Measurements from ENCODE around the gene MYG1.

Gene MYG1, protein sequence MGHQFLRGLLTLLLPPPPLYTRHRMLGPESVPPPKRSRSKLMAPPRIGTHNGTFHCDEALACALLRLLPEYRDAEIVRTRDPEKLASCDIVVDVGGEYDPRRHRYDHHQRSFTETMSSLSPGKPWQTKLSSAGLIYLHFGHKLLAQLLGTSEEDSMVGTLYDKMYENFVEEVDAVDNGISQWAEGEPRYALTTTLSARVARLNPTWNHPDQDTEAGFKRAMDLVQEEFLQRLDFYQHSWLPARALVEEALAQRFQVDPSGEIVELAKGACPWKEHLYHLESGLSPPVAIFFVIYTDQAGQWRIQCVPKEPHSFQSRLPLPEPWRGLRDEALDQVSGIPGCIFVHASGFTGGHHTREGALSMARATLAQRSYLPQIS

DNA sequence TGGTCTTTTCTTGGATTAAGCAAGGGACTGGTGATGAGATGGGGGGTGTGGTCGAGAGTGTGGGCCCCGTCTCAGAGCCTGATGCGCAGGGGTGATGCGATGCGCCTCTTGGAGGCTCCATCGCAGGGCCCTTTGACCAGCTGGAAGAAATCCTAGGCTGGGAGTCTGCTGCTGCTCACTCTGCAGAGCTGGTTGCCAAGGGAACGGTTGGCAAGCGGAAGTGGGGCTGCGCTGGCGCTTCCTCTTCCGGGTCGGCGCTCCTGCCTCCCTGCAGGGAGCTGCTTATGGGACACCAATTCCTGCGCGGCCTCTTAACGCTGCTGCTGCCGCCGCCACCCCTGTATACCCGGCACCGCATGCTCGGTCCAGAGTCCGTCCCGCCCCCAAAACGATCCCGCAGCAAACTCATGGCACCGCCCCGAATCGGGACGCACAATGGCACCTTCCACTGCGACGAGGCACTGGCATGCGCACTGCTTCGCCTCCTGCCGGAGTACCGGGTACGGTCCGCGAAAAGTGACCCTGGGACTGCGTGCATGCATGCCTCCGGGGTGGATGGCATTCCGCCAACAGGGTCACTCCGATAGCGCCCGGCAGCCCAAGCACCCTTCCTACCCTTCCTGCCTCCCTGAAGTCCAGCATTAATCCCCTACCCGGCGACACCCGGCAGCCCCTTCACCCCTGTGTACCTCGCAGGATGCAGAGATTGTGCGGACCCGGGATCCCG lies at the start of gene MYG1:
MYG1 (plus strand) TSS at position 242 of the 727 bp plus-strand sequence; CDS start at position 285, 43 bp downstream.
- peak; percentile 34 for DNase-seq

GRCh38 chr12:53251477-53252348 lies 47.8 kb upstream of the MYG1 start:
- DNase-seq, result no peak

GRCh38 chr12:53252349-53252916 lies 47.1 kb upstream of the MYG1 start:
- DNase-seq, result no peak

GRCh38 chr12:53253298-53253697 lies 46.2 kb upstream of the MYG1 start:
- no peak for DNase-seq

DNA sequence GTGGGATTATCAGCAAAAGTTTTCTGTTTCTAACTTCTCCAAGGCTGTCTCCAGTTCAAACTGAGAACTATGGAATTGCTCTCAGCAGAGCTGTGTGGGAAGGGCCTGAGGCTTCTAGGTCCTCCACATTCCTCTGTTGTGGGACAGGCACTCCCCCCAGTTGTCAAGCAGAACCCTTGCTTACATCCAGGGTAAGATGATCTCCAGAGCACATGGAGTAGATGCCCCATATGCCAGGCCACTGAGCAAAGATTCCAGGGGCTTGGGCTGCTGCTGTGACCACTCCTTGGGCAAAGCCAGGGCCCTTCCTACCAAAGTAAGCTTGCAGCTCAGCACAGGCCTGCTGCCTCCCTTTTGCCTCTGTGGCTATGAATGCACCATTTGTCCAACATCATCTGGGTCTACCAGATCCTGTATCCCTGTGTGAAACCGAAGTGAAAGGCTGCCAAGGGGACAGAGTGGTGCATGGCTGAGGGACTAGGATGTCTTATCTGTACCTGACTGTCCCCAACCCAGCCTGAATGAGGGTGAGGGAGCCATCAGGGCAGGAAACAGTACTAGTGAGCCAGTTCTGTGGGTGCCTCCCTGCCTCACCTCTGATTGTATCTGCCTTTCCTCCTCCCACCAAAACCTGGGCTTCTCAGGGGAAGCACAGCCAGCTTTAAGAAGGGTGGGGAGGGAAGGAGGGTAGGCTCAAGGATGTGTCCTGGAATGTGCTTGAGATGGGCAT lies 44.5 kb upstream of the MYG1 start:
- DNase-seq, result no peak

GRCh38 chr12:53255996-53256395 lies 43.5 kb upstream of the MYG1 start:
- no peak for DNase-seq

DNA sequence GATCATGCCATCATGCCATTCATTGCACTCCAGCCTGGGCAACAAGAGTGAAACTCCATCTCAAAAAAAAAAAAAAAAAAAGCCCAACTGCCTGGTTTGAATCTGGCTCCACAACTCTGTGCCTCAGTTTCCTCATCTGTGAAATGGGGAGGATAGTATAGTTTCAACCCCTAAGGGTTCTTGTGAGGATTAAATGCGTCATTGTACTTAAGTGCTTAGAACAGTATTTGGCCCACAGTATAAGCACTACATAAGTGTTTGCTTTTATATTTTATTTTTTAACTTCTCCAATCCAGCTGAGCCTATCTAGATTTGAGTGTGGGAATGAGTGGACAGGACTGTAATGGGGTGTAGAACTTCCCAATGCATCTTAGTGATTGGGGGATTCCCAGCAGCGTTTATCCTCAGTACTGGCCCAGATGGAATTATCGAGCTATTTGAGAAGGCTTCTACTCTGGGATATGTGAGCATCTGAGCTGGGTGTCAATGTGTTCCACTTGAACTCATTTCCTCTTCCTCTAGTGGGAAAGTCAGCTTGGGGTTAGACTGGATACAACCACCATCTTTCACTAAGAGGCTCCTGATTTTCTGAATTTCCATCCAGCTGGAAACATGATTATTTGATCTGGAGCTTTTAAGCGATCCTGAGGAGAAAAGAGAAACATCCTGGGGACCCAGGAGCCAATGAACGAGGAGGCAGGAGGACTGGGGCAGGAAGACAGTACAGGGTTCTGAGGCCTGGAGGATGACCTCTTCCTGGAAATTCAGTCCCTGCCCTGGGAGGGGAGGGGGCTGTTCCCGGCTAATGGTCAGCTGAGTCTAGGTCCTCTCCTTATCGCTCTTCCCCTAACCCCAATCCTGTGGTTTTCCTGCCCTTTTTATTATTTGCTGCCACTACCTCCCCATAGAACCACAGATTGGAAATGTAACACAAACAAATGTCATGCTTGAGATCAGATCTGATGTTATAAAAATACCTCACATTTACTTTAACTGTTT lies 40.7 kb upstream of the MYG1 start:
- no peak for DNase-seq

DNA sequence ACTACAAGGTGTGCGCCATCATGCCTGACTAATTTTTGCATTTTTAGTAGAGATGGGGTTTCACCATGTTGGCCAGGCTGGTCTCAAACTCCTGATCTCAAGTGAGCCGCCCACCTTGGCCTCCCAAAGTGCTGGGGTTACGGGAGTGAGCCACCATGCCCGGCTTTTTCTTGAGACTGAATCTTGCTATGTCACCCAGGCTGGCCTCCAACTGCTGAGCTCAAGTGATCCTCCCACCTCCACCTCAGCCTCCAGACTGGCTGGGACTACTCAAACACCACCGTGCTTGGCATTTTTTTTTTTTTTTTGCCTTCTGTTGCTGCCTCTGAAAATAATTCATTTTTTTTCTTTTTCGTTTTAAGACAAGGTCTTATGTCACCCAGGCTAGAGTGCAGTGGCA lies 39.6 kb upstream of the MYG1 start:
- no peak for DNase-seq

DNA sequence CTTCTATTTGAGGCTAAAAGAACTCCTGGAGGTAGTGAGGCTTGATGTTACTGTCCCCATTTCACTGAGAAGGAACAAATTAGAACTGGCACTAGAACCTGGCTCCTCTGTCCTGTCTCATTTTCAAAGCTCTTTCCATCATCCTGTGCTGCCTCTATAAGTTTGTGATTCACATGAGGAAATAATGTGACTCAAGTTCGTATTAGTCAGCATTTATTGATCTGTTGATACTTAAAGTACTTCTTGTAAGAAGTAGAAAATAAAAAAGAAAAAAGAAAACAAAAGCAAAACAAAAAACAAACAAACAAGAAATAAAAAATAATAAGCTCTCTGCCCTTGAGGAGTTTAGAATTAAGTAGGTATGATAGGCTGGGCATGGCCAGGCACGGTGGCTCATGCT lies 33.7 kb upstream of the MYG1 start:
- no peak for DNase-seq

DNA sequence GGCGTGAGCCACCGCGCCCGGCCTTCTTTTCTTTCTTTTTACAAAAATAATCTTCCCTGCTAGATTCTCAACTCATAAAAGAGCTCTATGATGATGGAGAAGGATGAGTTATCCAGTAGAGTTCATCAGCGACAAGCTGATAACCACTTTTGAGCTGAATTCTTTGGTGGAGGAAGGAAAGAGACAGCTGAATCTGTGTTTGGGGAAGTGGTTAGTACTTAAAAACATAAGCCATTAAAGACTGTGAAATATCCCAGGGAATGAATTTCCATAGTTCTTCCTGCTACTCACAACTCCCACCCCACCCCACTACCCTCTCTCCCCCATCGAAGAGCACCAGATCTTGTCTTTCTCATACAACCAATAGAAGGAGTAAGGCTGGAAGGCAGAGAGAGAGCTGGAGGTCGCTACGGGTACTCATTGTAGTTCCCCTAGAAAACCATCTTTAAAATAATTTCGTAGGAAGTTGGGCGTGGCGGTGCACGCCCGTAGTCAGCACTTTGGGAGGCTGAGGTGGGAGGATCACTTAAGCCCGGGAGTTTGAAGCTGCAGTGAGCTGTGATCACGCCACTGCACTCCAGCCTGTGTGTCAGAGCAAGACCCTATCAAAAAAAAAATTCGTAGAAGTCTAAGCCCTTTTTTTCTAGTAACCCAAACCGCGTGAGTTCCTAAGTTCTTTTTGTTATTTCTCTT lies 32.0 kb upstream of the MYG1 start:
- no peak for DNase-seq

DNA sequence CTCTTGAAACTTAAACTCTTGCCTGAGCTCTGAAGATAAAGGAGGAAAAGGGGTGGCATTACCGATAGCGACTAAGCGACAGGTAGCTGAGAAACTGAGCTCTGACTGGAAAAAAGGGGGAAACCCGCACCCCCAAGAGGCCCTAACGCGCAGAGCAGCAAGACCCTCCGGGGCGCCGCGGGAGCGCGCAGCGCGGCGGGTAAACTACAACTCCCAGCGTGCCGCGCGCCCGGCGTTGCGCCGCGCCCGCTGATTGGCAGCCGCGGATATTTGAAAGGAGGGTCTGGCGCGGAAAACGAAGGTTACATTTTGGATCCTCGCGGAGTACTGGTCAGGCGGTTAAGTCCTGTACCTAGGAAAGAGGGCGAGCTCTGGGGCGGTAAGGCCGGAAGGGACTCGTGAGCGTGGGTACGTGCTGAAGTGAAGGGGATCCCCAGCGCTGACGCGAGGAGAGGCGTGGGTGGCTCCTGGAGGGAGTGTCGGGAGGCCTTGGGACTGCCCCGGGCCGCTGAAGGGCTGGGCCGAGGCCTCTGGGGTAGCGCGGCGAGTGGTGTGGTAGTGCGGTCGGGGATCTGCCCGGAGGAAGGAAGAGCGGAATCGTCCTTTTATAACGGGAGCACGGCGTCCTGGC lies 31.4 kb upstream of the MYG1 start, which contains the start of gene ESPL1:
ESPL1 (plus strand) TSS at position 301 of the 631 bp plus-strand sequence. CDS start 468 bp downstream, outside the sequence.
- peak; percentile 47 for DNase-seq

GRCh38 chr12:53268630-53269562 lies 30.6 kb upstream of the MYG1 start:
- DNase-seq, result no peak

- no peak for DNase-seq
These were observed 25.1 kb upstream of the MYG1 start for GRCh38 chr12:53274445-53274844.

- DNase-seq, result no peak
These were observed 23.0 kb upstream of the MYG1 start for GRCh38 chr12:53276511-53276910.

DNA sequence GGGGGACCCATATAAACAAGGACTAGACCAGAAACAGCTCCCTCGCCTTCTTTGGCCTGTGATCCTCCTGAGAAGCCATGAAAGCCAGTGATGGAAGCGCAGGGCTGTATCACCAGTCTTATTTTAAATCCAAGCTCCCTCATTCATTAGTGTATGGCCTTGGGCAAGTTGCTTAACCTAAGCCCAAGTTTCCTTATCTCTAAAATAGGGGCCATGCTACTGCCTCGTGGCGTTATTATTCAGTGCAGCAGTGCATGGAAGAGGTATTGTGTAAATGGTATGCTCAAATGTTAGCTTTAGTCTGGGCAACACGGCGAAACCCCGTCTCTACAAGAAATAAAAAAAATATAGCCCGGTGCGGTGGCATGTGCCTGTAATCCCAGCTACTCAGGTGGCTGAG lies 21.5 kb upstream of the MYG1 start:
- no peak for DNase-seq

DNA sequence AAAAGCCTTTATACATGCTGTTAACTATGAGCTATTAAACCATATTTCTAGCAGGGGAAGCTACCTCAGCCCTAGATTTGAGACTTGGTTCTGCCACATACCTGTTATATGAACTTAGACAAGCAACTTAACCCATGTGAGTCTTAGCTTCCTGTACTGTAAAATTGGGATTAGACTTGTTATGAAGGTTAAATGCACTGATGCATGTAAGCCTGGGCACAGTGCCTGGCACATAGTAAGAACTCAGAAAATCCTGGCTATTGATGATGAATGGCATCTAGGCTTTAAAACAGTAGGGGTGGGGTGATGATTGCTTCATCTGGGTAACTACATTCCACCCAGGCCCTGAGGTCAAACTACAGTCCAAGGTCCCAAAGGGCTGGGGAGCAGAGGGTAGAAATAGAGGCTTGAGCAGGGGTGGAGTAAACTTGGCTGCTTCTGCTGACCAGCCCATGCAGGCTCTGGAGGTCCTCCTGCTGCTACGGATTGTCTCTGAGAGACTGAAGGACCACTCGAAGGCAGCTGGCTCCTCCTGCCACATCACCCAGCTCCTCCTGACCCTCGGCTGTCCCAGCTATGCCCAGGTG lies 20.1 kb upstream of the MYG1 start:
- DNase-seq, result no peak

- DNase-seq, result no peak
These were observed 19.5 kb upstream of the MYG1 start for GRCh38 chr12:53279888-53280498.

DNA sequence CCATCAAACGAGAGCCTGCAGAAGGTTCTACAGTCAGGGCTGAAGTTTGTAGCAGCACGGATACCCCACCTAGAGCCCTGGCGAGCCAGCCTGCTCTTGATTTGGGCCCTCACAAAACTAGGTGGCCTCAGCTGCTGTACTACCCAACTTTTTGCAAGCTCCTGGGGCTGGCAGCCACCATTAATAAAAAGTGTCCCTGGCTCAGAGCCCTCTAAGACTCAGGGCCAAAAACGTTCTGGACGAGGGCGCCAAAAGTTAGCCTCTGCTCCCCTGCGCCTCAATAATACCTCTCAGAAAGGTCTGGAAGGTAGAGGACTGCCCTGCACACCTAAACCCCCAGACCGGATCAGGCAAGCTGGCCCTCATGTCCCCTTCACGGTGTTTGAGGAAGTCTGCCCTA lies 13.0 kb upstream of the MYG1 start:
- no peak for DNase-seq
